Measurements from ENCODE around the gene HEPACAM.

The HEPACAM gene

DNA sequence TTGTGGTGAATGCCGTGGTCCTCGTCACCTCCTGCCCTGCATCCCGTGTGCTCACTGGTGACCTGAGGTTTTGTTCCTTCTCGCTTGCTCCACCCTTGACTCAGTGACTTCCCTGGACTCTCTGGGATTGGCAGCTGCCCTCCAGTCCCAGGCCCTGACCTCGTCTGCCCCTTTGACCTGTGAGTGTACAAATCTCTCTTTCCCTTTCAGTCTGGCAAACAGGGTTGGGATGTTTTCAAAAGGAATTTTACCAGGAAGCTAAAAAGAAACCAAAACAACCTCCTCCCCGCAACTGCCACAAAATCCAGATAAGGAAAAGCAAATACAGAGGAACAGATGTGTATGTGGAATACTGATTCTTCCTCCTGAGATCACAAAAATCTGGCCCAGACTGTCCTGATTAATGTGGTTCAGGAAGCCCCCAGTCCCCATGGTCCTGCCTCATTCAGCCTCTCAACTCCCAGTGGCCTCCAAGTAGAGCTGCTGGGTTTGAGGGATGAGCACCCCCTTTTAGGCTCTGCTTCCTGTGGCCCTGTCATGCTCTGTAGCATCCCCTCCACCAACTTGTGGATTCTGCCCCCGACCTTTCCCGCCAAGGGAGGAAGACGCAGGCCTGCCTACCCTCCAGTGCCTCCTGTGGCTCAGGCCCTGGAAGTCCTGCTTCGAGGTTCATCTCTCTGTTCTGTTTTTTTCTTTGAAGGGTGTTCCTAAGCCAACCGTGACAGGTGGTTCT, 53.3 kb downstream of the HEPACAM start:
- no peak for DNase-seq

DNA sequence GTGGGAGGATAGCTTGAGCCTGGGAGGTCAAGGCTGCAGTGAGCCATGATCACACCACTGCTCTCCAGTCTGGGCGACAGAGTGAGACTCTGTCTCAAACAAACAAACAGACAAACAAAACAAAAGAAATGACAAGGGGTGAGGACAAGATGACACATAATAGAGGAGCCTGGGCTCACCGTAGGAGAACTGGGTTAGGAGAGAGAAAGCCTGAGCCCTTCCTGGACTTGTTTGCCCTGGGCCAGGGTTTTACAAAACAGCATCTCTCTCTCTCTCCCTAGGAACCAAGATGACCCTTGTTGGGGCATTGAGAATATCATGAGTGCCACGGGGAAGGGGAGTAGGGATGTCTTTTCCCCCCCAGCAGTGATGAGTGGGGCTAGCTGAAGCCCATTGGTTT, 54.9 kb downstream of the HEPACAM start:
- DNase-seq, result no peak

DNA sequence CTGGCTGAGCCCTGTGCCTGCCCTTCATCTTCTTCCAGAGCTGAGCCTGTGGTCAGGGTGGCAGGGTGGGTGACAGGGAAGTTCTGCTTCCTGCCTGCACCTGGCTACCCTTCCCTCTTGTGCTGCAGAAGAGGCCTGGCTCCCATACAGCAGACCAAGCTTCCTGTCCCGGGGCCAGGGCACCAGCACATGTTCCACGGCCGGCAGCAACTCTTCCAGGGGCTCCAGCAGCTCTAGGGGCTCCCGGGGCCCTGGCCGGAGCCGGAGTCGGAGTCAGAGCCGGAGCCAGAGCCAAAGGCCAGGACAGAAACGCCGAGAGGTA, 55.6 kb downstream of the HEPACAM start:
- no peak for DNase-seq

DNA sequence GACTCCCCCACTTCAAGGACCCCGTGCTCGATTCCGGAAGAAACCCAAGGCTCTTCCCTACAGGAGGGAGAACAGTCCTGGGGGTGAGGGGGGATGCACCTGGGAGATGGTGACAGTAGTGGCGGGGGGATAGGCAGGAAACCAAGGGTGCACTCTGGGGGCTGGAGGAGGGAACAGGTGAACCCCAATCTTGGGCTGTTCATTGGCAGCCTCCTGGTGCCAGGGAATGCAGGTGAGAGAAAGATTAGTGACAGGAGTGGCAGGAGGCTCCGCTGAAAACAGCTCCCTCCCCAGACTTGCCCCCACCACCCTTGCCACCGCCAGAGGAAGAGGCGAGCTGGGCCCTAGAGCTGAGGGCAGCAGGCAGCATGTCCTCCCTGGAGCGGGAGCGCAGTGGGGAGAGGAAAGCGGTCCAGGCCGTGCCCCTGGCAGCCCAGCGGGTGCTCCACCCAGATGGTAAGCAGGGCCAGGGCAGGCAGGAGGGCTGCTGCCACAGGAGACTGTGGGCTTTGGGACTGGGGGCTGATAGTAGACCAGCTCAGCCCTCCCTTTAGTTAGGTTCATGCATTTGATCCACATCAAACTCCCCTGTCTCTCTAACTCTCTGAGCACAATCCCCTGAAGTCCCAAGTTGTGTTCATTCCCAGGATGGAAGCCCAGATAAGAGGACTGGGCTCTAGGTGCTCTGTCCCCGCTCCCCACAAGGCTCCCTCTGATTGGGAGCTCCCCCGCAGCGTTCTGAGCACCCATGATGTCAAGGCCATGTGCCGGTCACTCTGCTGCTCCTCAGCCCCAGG, 56.2 kb downstream of the HEPACAM start:
- no peak for DNase-seq

DNA sequence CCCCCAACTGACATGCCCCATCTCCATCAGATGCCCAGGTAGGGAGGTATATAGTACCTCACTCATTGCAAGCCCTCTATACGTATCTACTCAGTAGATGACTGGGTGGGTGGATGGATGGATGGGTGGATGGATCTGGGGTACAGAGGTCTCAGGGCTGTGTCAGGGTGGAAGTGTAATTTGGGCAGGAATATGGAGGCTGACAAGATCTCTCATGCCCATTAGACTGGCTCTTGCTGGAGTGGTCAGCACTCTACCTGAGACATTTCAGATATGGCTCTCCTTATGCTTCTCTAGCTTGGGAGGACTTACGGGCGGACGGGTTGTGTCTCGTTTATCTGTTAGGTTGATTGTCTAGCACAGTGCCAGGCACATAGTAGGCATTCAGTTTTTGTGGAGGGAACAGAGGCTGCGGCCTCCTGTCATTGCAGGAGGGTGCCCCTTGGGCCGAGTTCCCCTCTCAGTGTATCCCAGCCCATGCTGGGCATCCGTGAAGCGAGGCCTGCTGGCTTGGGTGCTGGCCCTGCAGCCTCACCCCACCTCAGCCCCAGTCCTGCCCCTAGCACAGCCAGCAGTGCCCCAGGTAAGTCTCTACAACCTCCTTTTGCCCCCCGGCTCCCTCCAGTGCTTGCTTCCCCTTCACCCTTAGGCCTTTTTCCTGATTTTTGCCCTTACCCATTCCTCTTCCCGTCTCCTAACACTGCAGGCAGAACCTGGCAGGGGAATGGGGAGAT, 56.9 kb downstream of the HEPACAM start:
- no peak for DNase-seq

DNA sequence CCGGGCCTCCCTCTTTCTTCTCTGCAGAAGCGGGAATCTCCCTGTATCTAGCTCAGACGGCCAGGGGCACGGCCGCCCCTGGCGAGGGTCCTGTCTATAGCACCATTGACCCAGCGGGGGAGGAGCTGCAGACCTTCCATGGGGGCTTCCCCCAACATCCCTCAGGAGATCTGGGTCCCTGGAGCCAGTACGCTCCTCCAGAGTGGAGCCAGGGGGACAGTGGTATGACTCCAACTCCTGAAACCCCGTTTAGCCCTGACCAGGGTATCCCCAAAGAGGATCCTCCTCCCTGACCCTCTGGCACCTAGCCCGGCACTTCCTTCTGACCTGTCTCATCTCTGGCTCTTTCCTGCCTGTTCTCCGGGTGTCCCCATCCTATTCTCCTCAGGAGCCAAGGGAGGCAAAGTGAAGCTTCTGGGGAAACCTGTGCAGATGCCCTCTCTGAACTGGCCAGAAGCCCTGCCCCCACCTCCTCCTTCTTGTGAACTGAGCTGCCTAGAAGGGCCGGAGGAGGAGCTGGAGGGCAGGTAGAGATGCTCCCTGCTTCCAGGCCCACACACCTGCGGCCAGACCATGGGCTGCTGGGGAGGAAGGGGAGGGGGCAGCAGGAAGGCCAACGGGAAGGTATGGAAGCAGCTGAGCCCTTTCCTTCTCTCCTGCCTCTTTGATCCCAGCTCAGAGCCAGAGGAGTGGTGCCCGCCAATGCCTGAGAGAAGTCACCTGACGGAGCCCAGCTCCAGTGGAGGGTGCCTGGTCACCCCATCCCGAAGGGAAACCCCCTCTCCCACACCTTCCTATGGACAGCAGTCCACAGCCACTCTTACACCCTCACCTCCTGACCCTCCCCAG, 57.7 kb downstream of the HEPACAM start:
- no peak for DNase-seq

DNA sequence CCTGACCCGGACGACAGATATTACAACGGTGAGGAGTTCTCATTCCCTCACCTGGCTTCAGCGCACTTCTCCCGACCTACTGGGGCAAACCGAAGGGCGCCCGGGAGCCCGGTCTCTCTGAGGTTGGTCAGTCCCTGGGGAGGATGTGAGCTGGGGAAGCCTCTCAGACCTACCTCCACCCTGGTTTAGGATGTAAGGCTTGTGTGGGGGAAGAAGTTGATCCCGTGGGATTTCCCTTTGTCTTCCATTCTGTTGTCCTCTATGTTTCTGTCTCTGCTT, 58.3 kb downstream of the HEPACAM start:
- DNase-seq, result no peak

DNA sequence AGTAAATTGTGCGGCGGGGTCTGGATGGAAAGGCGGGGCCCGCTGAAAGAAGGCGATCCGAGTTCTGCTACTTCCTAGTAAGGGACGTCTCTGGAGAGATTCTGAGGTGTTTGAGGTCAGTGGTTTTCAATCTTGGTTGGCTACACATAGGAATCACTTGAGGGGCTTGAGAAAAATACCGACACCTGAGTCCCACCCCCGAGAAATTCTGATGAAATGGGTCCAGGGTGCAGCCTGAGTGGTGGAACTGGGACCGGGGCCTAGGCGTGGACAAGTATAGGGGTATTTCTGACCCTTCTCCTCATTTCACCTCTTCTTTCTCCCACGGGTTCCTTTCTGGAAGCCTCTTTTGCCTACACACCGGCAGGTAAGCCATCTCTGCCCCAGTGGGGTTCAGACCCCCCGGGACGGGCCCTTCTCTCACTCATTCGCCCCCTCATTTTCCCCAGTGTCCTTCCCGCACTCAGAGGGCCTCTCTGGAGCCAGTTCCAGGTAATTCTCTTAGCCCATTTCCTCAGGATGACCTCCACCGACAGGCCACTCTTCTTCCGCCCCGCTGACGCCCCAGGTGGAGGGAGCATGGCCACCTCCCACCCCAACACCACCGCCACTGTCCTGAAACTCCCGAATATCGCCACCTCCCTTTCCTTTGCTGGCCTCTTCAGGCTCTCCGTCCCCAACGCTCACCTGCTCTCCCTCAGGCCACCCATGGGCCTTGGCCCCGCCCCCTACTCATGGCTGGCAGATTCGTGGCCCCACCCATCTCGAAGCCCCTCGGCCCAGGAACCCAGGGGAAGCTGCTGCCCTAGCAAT, 58.8 kb downstream of the HEPACAM start:
- no peak for DNase-seq

DNA sequence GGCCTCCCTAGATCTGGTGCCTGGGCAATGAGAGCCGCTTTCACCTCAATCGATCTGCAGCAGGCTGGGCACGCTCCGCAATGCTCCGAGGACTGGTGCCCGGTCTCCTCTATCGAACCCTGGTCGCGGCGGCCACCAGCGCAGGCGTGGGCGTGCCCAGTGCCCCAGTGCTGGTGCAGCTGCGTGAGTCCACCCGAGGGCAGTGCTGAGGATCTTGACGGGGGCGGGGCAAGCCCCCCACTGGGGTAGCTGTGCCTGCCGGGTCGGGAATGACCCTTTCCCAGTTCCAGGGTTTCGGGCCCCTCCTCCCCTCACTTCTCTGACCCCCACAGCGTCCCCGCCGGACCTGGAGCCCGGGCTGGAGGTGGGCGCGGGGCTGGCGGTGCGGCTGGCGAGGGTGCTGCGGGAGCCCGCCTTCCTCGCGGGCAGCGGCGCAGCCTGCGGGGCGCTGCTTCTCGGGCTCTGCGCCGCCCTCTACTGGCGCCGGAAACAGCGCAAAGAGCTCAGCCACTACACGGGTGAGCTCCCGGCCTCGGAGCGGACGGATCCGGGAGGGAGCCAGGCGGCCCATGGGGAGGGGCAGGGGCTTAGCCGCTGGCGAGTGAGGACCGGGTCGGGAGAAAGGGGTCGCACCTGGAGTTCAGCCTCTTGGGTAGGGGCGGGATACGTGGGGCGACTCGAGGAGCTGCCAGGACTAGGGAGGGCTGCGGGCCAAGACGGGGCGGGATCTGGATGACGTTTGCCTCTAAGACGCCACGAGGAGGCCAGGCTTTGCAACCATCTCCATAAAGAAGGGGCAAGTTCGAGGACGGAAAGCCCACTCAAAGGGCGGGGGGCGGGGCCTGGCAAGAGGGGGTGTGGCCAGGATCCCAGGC, 59.7 kb downstream of the HEPACAM start:
- DNase-seq, result peak; percentile 24

DNA sequence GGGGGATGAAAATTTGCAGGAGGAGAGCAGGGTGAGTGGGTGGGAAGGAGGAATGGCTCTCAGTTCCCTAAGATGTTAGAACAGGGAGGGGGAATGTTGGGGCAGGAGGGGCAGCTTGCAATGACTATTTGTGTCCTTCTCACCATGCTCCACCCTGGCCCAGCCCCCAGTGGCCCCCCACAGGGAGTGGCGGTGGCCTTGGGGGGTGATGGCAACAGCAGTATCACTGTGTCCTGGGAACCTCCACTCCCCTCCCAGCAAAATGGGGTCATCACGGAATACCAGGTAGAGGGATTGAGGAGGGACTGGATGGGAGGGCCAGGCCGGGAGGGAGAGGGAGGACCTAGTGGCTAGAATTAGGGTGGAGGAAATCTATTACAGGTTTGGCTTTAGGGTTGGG, 60.4 kb downstream of the HEPACAM start:
- no peak for DNase-seq

DNA sequence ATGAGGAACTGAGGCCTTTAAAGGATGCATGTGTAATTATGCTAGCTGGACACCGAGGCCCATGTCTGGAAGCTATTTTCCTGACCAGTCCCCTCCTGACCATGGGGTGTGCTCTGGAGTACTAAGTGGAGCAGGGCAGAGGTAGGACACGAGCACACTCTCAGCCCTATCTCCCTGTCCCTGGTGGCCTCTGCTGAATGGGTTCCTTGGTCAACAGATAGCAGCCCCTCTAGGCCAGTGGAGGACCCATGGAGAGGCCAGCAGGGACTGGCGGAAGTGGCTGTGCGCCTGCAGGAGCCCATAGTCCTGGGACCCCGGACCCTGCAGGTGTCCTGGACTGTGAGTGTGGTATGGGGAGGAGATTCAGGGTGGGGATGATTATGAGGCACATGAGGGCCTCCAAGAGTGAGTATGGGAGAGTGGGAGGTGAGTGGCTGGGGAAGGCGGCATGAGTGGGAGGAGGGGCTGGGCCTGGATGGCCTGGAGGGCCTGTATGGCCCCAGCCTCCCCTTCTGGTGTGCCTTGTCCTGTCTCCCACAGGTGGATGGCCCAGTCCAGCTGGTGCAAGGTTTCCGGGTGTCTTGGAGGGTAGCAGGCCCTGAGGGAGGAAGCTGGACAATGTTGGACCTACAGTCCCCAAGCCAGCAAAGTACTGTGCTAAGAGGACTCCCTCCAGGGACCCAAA, 61.1 kb downstream of the HEPACAM start:
- DNase-seq, result no peak

DNA sequence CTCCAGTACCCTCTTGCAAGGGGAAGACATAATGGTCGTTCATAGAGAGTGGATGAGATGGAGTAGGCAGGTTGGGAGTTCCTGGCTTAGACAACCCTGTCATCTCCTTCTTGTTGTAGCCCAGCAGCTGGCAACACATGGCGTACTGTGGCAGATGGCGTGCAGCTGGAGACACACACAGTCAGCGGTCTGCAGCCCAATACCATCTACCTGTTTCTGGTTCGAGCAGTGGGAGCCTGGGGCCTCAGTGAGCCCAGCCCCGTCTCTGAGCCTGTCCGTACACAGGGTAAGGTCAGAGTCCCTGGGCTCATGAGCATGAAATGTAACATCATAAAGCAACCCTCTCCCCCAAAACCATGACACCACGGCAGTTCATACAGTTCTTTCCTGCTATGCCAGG, 61.9 kb downstream of the HEPACAM start:
- no peak for DNase-seq

DNA sequence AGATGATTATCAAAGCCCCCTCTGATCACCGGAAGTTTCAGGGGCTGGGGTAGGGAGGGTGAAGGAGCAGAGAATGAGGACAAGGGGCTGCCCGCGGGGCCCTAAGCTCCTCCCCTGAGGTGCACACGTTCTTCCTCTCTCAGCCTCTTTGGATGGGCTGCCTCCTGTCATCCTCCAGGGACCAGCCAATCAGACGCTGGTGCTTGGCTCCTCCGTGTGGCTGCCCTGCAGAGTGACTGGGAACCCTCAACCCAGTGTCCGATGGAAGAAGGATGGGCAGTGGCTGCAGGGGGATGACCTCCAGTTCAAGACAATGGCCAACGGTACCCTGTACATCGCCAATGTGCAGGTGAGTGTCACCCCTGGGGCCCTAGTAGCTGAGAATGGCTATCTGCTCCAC, 63.1 kb downstream of the HEPACAM start:
- no peak for DNase-seq

DNA sequence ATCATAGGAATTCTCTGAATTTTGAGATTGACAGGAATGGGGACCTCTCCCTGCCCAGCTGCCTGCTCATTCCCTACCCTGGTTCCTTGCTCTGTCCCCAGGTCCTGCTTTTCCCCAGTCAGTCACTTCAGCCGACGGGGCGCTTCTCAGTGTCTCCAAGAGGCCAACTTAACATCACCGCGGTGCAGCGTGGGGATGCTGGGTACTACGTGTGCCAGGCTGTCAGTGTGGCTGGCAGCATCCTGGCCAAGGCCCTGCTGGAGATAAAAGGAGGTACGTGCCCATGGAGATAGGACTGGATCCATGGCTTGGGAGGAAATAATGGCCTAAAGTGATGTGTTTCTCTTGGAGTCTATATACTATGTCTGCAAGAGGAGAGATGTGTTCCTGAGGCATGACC, 63.6 kb downstream of the HEPACAM start:
- DNase-seq, result no peak

DNA sequence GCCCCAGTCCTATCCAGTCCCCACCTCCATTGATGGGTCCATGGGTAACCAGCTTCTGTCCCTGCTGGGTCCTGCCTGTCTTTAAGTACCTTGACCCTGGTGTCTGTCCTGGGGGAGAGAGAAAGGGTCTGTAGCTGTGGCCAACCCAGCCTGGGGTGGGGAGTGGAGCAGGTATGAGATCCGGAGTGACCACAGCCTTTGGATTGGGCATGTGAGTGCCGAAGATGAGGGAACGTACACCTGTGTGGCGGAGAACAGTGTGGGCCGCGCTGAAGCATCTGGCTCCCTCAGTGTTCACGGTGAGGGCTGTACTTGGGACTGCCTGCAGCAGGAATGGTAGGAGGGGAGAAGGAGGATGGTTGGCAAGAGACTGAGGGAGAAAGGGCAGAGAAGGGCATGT, 65.4 kb downstream of the HEPACAM start:
- DNase-seq, result no peak

DNA sequence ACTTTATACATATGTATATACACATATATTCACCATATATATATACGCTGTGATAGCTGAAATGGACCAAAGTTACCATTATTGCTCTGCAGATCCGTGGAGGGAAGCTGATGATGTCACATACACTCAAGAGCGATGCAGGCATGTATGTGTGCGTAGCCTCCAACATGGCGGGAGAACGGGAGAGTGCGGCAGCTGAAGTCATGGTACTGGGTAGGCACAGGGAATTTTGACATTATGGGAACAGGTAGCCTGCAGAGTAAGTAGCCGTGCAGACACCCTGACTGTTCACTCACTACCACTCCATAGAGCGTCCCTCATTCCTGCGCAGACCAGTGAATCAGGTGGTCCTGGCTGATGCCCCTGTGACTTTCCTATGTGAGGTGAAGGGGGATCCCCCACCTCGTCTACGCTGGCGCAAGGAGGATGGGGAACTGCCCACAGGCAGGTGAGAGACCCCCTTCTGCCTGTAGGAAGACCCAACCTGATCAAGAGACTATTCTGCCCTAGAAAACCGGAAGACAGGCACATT, 65.9 kb downstream of the HEPACAM start:
- no peak for DNase-seq

DNA sequence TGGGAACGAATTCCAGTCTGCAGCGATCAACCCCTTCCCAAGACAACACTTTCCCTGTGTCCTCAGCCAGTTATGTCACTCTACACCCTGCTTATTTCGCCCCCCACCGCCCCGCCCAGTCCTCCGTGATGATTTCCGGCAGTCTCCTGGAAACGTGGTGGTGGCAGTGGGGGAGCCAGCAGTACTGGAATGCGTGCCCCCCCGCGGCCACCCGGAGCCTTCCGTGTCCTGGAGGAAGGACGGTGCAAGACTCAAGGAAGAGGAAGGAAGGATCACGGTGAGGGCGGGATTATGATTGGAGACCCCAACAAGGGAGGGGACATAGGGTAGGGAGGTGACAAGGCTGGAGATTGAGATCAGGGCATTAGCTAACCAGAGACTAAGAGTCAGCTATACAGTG, 66.5 kb downstream of the HEPACAM start:
- DNase-seq, result no peak

Measured in COR-L47 (cell line).